Neural progenitor cell (in vitro differentiated cells): ENCODE data around the gene PC.
"Not testable (repeated sequence)": the region's sequence is repeated elsewhere in the genome, so short reads cannot be mapped to it uniquely, and the experiment has no call there.

Experiments used
- EZH2 ChIP-seq: fragments of 200-600 bp; sonication (generic); IDR thresholded peaks from 2 replicates; pipeline ENCODE4 v1.6.1; 2017; ENCODE audit warnings: antibody characterized with exemption, mild to moderate bottlenecking, moderate library complexity
- EZH2phosphoT487 ChIP-seq: fragments of 200-600 bp; sonication (generic); IDR thresholded peaks from 2 replicates; pipeline ENCODE4 v1.6.1; 2017; ENCODE audit warnings: antibody characterized with exemption
- TF ChIP-seq, protein P1 (sequence below): fragments of 200-600 bp; sonication (generic); IDR thresholded peaks from 2 replicates; pipeline ENCODE4 v1.5.1; 2017; ENCODE audit warnings: antibody characterized with exemption, mild to moderate bottlenecking

- TF ChIP-seq, protein P1, sequence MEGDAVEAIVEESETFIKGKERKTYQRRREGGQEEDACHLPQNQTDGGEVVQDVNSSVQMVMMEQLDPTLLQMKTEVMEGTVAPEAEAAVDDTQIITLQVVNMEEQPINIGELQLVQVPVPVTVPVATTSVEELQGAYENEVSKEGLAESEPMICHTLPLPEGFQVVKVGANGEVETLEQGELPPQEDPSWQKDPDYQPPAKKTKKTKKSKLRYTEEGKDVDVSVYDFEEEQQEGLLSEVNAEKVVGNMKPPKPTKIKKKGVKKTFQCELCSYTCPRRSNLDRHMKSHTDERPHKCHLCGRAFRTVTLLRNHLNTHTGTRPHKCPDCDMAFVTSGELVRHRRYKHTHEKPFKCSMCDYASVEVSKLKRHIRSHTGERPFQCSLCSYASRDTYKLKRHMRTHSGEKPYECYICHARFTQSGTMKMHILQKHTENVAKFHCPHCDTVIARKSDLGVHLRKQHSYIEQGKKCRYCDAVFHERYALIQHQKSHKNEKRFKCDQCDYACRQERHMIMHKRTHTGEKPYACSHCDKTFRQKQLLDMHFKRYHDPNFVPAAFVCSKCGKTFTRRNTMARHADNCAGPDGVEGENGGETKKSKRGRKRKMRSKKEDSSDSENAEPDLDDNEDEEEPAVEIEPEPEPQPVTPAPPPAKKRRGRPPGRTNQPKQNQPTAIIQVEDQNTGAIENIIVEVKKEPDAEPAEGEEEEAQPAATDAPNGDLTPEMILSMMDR: not testable (repeated sequence)
- not testable (repeated sequence) for TF ChIP-seq EZH2phosphoT487, EZH2
These were observed 133.6 kb downstream of the PC start for GRCh38 chr11:66824573-66824972.
